ENCODE measurements around the gene PMPCA.

Gene PMPCA

DNA sequence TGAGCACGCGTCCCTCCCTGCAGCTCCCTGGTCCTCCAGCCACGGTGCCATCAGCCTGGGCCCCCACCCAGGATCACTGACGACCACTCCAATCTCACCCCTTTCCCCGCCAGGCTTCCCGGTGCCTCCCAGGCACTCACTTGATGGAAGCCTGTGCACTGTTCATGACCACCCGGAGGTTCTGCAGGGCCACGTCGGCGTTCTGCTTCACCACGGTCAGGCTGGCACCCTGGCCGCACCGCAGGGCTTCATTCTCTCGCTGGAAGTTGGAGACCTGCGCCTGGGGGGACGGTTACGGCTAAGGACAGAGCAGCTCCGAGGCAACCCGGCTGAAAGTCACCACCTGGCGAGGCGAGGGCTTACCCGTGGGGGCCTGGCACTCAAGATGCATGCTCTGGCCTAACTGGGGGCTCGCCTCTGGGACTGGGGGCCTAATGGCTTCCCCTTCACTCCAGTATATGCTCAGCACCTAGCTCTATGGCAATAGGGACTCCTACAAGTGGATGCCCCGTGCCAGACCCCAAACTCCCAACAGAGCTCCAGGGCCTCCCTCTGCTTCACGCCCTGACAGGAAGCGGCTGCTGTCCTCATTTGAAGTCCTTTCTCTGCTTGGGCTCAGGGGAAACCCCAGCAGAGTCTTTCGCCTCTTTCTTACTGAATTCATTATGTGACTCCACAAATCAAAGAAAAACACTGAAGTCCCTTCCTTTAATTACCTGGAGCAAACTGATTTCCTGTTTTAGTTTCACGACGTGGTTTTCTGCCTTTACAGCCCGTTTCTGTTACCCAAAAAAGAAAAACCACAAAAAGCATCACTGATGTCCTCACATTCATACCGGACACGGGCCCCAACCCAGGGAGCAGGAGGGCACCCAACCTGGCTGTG is 6.3 kb upstream of the PMPCA start:
- TF ChIP-seq, protein P1, sequence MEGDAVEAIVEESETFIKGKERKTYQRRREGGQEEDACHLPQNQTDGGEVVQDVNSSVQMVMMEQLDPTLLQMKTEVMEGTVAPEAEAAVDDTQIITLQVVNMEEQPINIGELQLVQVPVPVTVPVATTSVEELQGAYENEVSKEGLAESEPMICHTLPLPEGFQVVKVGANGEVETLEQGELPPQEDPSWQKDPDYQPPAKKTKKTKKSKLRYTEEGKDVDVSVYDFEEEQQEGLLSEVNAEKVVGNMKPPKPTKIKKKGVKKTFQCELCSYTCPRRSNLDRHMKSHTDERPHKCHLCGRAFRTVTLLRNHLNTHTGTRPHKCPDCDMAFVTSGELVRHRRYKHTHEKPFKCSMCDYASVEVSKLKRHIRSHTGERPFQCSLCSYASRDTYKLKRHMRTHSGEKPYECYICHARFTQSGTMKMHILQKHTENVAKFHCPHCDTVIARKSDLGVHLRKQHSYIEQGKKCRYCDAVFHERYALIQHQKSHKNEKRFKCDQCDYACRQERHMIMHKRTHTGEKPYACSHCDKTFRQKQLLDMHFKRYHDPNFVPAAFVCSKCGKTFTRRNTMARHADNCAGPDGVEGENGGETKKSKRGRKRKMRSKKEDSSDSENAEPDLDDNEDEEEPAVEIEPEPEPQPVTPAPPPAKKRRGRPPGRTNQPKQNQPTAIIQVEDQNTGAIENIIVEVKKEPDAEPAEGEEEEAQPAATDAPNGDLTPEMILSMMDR (IDR thresholded peaks at IDR 0.05), result no peak

DNA sequence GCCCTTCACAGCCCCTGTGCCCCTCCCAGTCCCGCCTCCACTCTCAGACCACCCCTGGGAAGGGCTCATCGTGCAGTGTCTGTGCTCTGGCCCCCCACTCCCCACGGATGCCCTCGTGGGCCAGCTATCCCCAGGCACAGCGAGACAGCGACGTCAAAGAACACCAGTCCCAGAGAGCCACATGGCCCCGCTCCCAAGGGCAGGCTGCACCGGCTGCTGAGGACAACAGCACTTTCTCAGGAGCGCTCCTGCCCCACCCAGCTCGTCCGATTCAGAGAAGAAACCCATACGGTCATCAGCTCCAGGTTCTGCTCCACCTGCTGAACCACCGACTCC is 5.7 kb upstream of the PMPCA start:
- TF ChIP-seq, protein P1 (IDR thresholded peaks at IDR 0.05), result no peak

DNA sequence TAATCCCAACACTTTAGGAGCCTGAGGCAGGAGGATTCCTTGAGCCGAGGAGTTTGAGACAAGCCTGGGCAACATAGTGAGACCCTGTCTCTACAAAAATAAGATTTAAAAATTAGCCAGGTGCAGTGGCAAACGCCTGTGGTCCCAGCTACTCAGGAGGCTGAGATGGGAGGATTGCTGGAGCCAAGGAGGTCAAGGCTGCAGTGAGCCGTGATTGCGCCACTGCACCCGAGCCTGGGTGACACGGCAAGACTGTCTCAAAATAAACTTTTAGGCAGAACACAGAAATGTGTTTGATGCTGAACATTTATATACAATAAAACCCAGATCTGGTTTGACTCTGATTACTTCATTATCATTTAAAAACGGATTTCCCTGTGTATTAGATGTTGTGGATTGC is 5.0 kb upstream of the PMPCA start:
- TF ChIP-seq, protein P1 (IDR thresholded peaks at IDR 0.05), result no peak

DNA sequence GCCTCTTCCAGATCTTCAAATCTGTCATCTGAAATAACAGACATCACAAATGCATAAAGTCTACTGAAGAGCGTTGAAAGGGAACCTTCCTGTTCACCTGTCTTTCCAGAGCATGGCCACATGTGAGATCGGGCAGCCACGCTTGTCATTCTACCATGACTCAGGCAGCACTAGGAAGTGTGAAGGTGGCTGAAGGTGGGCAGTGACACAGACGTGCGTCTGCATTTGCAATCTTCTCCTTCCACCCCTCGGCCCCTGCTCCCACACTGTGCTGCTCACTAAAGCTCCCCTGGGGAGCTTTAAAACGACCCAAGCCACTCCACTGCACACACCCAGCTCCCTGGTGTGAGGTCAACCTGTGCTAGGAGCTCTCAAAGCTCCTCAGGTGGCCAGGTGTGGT is 2.5 kb upstream of the PMPCA start:
- TF ChIP-seq, protein P1 (IDR thresholded peaks at IDR 0.05), result no peak

DNA sequence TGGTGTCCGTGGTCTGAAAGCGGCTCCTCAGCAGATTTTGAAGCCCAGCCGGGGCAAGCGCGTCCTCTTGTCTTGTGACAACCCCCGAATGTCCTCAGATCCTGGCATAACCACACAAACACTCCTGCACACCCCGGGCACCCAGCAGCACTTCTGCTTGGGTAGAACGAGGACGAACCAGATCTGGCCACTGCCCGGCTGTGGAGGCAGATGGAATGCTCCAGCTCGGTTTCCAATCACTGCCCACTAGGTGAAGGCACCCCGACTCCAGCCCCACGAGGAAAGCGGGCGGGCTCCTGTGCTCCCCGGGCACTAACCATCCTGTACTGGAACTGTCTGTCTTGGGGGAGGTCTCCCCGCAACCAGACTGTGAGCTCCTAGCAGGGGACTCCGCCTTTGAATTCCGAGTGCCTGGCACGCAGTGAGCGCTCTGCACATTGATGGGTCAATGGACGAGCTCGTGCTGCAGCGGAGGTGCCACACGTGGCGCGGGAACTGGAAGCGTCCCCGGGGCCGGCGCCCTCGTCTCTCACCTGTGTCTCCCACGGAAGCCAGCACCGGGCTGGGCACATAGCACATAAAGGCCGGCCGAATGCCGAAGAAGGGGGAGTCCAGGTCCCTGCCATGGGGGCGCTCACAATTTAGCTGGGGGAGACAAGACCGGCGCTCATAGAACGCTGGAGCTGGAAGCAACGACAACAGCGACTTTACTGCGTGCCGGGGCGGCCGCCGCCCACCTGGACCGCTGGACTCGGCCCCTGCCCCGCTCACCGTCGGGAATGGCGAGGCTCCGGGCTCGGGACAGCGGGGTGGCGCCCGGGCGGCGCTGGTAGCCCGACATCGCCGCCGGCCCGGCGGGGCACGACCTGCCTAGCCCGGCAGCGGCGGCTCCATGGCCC is 652 bp upstream of the PMPCA start:
- TF ChIP-seq, protein P1 (IDR thresholded peaks at IDR 0.05), result no peak

DNA sequence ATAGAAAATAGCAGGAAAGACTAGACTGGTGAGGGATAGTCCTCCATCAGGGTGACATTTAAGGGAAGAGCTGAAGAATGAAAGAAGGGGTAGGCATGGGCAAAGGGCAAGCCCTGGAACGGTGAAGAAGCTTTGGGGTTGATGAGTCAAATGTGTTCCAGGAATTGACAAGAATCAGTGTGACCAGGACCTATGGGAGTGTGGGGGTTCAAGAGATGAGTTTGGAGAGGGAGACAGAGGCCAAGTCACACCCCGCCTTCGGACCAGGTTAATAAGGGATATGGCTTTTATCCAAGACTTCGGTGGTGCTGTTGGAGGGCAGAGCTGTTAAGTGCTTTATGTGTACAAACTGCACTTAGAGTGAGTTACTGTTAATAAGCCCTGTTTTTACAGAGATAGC is 920 bp downstream of the PMPCA start:
- TF ChIP-seq, protein P1 (IDR thresholded peaks at IDR 0.05), result no peak

DNA sequence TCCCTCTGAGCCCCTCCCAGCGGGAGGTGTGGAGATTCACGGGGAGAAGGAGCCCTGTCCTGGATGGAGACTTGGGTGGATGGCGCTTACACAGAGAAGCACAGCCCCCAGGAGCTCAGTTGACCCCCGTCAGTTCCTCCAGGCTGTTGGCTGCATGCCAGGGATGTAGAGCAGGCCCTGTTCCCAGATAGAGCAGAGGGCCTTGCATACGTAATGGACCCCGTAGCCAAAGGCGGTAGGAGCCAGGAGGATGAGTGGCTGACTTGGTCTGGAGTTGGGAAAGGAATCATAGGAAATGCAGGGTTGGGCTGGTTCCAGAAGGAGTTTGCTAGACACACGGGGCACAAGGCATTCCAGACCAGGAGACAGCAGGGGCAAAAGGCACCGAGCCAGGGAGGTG is 2.5 kb downstream of the PMPCA start:
- TF ChIP-seq, protein P1 (IDR thresholded peaks at IDR 0.05), result no peak
